HEK293 (cell line): ENCODE data around the gene ARL15.

ENCODE experiments used
- CTCF ChIP-seq: fragments of 450-650 bp; formaldehyde crosslinking; IDR thresholded peaks from 2 replicates; pipeline ENCODE4 v1.5.1; 2016; ENCODE audit warnings: missing biosample characterization, missing genetic modification characterization
- MZF1 ChIP-seq: fragments of 450-650 bp; formaldehyde crosslinking; IDR thresholded peaks from 2 replicates; pipeline ENCODE4 v1.5.1; 2017; ENCODE audit warnings: missing biosample characterization, missing genetic modification characterization, borderline replicate concordance
- YY1 ChIP-seq: fragments of 450-650 bp; formaldehyde crosslinking; IDR thresholded peaks from 2 replicates; pipeline ENCODE4 v1.5.1; 2018; ENCODE audit warnings: missing biosample characterization, missing genetic modification characterization
- ZBTB26 ChIP-seq: fragments of 450-650 bp; formaldehyde crosslinking; optimal IDR thresholded peaks from 2 replicates; pipeline ENCODE3; 2016; ENCODE audit warnings: missing biosample characterization, mild to moderate bottlenecking, missing genetic modification characterization
- ZNF174 ChIP-seq: fragments of 450-650 bp; formaldehyde crosslinking; IDR thresholded peaks from 2 replicates; pipeline ENCODE4 v1.5.0; 2017; ENCODE audit warnings: missing biosample characterization, mild to moderate bottlenecking, missing genetic modification characterization
- ZNF175 ChIP-seq: fragments of 450-650 bp; formaldehyde crosslinking; IDR thresholded peaks from 2 replicates; pipeline ENCODE4 v1.5.1; 2016; ENCODE audit warnings: missing biosample characterization, missing genetic modification characterization
- ZNF768 ChIP-seq: fragments of 450-650 bp; formaldehyde crosslinking; IDR thresholded peaks from 2 replicates; pipeline ENCODE4 v1.5.1; 2018; ENCODE audit warnings: missing biosample characterization, mild to moderate bottlenecking, missing genetic modification characterization
- TF ChIP-seq, protein P1 (sequence below): fragments of 450-650 bp; formaldehyde crosslinking; IDR thresholded peaks from 2 replicates; pipeline ENCODE4 v1.5.1; 2016; ENCODE audit warnings: missing biosample characterization, missing genetic modification characterization

DNA sequence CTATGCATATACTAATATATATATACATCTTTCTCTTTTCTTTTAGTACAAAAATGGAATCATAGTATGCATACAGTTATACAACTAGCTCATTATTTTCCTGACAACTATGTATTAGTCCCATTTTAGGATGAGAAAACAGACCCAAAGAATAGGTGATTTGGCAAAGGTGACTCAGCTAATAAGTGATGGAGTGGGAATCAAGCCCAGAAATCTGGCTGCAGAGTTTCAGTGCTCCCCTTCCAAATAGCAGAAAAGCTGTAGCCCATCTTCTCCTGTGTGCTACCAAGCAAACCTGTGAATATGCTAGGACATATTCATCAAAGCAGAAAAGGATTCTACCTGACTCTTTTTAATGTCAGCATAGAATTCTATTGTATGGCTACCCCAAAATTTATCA, 114.7 kb downstream of the ARL15 start:
- TF ChIP-seq ZNF174 (tag by site-specific recombination) (no peak), MZF1 (tag by site-specific recombination) (no peak), CTCF (tag by site-specific recombination) (no peak), ZNF768 (tag by site-specific recombination) (no peak), ZNF175 (no peak), YY1 (tag by site-specific recombination) (no peak), ZBTB26 (no peak)
- TF ChIP-seq, protein P1, sequence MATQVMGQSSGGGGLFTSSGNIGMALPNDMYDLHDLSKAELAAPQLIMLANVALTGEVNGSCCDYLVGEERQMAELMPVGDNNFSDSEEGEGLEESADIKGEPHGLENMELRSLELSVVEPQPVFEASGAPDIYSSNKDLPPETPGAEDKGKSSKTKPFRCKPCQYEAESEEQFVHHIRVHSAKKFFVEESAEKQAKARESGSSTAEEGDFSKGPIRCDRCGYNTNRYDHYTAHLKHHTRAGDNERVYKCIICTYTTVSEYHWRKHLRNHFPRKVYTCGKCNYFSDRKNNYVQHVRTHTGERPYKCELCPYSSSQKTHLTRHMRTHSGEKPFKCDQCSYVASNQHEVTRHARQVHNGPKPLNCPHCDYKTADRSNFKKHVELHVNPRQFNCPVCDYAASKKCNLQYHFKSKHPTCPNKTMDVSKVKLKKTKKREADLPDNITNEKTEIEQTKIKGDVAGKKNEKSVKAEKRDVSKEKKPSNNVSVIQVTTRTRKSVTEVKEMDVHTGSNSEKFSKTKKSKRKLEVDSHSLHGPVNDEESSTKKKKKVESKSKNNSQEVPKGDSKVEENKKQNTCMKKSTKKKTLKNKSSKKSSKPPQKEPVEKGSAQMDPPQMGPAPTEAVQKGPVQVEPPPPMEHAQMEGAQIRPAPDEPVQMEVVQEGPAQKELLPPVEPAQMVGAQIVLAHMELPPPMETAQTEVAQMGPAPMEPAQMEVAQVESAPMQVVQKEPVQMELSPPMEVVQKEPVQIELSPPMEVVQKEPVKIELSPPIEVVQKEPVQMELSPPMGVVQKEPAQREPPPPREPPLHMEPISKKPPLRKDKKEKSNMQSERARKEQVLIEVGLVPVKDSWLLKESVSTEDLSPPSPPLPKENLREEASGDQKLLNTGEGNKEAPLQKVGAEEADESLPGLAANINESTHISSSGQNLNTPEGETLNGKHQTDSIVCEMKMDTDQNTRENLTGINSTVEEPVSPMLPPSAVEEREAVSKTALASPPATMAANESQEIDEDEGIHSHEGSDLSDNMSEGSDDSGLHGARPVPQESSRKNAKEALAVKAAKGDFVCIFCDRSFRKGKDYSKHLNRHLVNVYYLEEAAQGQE (tag by site-specific recombination), result no peak
